GM08714 (cell line): ENCODE data around the gene CLSTN1.
"Not testable (repeated sequence)": the region's sequence is repeated elsewhere in the genome, so short reads cannot be mapped to it uniquely, and the experiment has no call there.

Experiments used
- H3K4me3 ChIP-seq: fragments of 200-500 bp; sonication (Bioruptor generic); 2 replicates; pipeline ENCODE4 v1.5.1; 2014; ENCODE audit warnings: mild to moderate bottlenecking, low read length, inconsistent platforms
- ZNF274 ChIP-seq: IDR thresholded peaks from 2 replicates; pipeline ENCODE4 v1.6.1; 2012; ENCODE audit warnings: mild to moderate bottlenecking, low read depth, low read length

The CLSTN1 gene

DNA sequence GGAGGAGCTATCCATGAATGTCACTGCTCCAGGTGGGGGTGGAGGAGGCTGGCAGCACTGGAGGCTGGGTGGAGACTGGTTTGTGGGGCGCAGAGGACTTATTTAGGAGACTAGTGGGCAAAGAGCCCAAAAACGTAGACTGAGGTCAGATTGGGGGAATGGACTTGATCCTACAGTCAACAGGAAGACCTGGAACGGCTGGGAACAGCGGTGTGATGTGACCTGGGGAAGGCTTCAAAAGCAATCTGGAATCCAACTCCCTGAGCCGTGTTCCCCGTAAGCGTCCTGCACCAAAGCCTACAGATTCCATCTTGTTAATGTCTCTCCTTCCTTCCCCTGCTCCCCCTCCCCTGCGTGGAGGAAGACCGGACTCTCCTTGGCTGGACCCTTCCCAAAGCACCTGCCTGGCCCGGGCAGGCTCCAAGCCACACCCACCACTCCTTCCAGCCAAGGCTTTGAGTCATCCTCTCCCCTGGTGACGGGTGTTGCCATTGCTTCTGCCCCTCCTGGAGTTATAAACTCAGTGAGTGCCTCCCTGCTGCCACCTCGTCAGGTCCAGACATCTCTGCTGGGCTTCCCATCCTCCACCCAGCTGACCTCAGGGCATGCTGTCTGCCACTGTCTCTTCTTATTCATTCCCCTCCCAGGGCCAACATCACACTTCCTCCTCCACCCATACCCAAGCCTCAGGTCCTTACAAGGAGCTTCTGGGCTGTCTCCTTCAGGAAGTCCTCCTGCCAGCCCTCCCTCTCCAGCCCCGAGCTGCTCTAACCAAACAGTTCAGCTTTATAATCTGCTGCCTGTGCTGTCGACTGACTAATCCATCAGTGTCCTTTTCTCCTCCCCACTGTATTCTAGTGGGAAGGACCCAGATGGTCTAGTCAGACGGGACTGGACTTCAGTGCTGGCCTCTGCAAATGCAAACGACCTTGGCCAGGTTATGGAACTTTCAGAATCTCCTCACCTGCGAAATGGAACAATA lies 1.6 kb upstream of the CLSTN1 start:
- H3K4me3 ChIP-seq = no peak overlapping the region
- no peak for TF ChIP-seq ZNF274

DNA sequence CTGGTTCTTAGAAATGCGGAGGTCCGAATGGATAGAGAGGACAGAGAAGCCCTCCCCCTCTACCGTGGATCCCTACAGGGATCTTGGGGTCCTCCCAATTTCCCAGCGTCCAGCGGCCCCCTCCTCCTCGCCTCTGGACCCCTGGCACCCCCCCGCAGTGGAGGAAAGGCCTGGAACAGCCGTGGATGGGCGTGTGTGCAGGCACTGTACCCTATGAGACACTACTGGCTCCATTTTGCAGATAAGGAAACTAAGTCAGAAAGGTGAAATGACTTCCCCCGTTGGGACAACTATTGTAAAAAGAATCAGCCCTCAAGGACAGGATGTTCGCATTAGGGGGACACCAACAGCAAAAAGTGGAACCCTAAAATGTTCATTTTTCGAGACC lies 931 bp upstream of the CLSTN1 start:
- no peak overlapping the region for H3K4me3 ChIP-seq
- no peak for TF ChIP-seq ZNF274

DNA sequence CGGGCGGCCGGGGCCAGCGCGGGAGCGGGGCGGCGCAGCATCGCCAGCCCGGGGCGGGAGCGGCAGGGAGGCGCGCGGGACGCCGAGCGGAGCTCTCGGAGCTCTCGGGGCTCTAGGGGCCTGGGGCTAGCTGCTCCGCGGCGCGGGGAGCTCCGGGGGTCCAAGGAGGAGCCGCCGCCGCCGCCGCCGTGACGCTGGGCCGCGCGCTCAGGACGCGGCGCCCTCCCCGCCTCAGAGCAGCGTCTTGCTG lies 147 bp downstream of the CLSTN1 start:
- peak overlapping the region; percentile 79 for H3K4me3 ChIP-seq

DNA sequence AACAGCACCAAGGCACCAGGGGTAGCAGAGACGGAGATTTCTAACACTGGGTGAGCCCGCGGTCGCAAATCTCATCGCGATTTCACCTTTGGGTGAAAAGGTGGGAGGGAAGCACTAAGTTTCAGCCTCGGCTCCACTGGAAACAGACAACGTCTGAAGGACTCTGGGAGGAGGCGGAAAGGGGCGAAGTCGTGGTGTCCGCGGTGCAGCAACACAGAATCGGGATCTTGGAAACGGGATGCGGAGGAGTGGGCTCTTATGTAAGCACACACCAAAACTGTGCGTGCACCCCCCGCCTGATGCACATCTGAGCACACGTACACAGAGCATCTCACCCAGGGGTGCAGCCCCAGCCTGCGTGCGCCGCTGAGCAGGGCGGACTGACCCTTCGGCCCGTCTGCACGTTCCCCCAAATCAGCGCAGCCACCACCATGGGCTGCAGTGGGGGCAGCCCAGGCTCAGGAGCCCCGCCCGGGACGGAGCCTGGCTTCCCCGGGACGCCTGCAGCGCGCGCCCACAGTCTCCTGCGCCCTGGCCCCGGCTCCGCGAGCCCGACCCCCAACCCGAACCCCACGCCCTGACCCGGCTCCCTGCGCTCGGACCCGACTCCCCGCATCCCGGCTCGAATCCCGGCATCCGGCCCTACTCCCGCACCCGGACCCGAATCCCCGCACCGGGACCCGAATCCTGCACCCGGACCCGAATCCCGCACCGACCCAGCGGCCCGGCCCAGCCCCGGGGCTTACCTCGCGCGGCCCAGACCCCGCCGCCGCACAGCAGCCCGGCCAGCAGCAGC lies 670 bp downstream of the CLSTN1 start:
- H3K4me3 ChIP-seq = peak overlapping the region; percentile 79
- no peak for TF ChIP-seq ZNF274

More for the DNA sequence above, 147 bp downstream of the CLSTN1 start:
- TF ChIP-seq ZNF274 = no peak

DNA sequence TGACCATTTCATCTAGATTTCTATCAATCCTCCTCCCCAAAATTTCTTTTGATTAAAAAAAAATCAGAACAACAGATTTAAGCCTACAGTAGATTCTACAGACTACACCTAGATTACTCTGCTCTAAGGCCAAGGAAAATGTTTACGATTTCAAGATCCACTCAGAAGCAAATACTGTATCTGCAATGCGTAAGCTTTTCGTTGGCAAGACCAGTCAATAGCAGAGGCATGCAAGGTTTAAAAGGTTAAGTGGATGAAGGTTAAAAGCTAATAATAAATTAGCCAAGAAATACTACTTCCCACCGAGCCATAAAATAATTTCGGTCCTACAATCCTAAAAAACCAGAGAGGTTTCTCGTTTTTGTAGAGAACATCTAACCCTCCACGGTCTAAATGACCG lies 1.3 kb downstream of the CLSTN1 start:
- peak overlapping the region; percentile 79 for H3K4me3 ChIP-seq
- TF ChIP-seq ZNF274 = no peak

DNA sequence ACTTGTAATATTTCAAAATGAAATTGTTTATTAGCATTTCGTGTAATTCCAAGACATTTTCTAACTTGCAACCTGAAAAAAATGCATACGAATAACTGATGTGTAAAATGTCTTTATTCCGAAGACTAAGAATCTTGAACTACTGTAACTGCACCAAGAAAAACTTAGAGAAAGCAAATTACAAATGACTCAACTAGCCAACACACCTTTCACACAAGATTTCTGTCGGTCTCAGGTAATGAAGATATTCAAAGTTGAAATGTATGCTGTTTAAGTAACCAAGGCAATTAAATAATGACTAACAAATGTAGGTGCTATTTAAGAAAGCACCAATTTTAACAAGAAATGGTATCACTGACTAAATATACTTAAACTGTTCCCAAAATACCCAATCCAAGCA lies 2.1 kb downstream of the CLSTN1 start:
- TF ChIP-seq ZNF274 = no peak

DNA sequence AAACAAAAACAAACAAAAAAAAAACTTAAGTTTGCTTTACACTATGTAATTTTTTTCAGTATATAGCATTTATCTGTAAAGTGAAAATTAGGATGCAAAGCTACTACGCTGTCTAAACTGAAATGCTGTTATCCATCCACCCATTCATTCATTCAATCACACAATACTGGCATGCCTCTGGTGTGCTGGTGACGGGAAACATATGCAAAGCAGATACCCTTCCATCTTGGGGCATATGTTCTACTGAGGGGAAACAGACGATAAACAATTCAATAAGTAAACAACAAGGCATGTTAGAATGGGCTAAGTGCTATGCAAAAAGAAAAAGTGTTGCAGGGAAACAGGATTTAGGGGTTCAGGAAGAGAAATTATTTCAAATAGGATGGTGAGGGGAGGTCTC lies 3.2 kb downstream of the CLSTN1 start:
- no peak overlapping the region for H3K4me3 ChIP-seq
- no peak for TF ChIP-seq ZNF274

More for the DNA sequence above, 2.1 kb downstream of the CLSTN1 start:
- H3K4me3 ChIP-seq = no peak overlapping the region; the same call in 1 of the 2 replicates

DNA sequence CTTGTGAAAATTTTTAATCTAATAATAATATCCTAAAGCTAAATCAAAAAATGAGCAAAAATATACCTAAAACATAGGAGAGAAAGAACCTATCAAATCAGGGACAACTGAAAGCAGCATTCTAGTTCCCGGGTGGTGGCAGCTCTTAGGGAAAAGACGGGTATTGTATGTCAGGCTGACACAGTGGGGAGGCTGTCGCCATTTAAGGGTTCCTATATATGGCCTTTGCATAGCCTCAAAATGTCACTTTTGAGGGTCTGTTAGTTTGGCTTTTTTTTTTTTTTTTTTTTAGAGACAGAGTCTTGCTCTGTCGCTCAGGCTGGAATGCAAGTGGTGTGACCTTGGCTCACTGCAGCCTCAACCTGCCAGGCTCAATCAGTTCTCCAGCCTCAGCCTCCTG lies 6.0 kb downstream of the CLSTN1 start:
- H3K4me3 ChIP-seq = no peak overlapping the region
- TF ChIP-seq ZNF274 = no peak

DNA sequence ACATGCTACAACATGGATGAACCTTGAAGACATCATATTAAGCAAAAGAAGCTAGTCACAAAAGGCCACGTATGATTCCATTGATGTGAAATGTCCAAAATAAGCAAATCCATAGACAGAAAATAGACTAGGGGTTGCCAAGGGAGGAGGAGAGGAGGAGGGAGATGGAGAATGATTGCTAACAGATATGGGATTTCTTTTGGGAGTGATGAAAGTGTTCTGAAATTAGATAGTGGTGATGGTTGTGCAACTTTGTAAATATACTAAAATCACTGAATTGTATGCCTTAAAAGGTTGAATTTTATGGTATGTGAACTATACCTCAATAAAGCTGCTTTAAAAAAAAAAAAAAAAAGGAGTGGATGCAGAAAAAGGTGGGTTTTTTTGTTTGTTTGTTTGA lies 7.6 kb downstream of the CLSTN1 start:
- no peak overlapping the region for H3K4me3 ChIP-seq
- TF ChIP-seq ZNF274 = no peak

DNA sequence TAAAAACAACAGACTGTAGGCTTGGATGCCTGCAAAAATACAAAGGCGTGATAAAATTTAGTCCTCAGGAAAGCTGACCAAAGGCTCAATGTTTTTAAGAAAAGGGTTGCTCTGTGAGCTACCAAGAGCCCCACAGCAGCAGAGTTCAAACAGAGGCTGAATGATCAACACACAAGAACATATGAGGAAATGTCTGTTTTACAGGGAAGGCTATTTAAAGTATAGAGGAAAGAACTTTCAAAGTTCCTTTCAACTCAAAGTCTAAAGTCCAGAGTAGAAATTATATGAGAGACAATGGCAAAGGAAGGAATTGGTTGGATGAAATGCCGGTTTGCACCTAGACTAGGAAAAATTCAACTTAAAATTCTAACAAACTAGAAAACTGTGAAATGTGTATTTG lies 8.6 kb downstream of the CLSTN1 start:
- TF ChIP-seq ZNF274 = no peak
- no peak overlapping the region for H3K4me3 ChIP-seq

DNA sequence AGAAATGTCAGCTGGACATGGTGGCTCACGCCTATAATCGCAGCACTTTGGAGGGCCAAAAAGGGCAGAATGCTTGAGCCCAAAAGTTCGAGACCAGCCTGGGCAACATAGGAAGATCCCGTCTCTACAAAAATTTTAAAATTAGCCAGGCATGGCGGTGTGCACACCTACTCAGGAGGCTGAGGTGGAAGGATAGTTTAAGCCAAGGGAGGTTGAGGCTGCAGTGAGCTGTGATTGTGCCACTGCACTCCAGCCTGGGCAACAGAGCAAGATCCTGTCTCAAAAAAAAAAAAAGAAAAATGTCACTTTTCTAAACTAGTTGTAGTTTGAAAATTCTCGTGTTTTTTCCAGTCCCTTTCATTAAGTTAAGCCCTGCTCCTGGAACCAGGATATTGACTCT lies 9.1 kb downstream of the CLSTN1 start:
- no peak overlapping the region for H3K4me3 ChIP-seq
- no peak for TF ChIP-seq ZNF274

DNA sequence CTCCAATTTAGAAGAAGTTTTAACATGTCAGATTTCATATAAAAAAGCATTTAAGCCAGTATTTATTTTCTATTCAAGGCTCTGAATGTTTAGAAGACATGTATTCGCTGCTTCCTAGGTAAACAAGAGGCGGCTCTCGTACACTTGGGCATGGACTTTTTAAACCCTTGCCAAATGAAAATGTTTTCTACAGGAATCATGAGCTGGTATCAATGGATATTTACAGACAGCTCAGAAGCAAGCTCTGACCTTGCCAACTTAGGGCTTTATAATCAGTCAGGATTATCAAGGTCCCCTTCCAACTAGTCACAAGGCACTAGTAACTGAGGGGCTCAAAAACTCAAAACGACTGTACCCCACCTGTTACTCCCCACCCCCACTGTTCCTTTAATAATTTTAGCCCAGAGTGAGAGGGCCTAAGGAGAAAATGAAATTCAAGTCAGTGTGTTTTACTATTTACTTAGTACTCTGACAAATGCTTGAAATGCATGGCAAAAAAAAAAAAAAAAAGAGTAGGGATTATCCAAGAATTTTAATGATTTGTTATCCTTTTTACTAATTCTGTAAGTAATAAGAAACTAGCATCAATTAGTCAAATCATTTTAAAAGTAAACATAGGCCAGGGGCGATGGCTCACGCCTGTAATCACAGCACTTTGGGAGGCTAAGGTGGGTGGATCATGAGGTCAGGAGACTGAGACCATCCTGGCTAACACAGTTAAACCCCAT lies 12.4 kb downstream of the CLSTN1 start:
- no peak for TF ChIP-seq ZNF274
- H3K4me3 ChIP-seq = no peak overlapping the region

DNA sequence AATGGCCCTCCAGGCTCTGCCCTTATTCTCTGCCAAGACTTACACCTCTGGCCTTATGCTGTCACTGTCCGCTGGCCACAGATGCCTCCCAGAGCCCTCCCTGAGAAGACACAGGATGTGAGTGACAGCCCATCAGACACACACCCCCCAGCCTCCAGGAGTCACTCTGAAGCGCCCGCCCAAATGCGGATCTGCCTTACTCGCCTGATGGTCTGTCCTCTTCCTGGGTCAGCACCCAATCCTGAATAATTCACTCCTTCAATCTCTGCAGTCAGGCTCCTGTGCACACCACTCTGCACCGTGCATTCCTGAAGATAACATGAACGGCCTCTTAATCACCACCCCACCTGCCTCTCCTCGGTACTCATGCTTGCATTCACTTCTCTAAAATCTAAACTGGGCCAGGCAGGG lies 14.7 kb downstream of the CLSTN1 start:
- no peak for TF ChIP-seq ZNF274
- H3K4me3 ChIP-seq = no peak overlapping the region

DNA sequence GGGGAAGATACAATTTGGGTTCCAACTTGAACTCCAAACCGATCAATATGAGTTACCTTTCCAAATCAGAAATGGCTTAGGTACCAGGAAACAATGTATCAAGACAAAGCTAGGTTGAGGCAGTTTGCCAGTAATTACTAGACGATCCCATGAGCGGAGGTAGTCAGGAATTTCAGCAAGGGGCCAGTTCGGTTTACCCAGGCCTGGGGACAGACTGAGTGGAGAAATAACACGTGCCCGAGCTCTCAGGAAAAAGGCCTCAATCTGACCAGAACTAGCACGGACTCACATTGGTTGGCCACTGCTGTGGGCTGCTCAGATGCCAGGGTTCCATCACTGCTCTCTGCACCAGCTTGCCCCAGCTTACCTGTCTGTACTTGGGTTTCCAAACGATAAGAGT lies 15.3 kb downstream of the CLSTN1 start:
- no peak for TF ChIP-seq ZNF274
- H3K4me3 ChIP-seq = no peak overlapping the region

DNA sequence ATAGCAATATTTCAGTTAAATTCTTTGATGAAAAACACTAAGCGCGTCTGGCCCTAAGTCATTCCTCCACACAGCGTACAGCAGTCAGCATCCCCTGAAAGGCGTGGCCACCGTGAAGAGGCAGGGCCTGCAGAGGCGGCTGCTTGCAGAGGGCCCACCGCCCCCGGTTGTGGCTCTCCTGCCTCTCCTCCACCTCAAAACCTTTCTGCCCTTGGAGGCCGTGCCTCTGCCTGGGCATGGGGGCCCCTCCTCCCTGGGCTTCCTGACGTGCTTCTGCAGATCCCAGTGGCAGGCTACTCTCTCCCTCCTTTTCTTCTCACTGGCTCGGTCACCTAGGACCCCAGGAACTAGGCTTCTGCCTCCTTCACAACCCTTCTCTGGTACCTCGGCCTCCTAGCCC lies 16.2 kb downstream of the CLSTN1 start:
- TF ChIP-seq ZNF274 = no peak
- no peak overlapping the region for H3K4me3 ChIP-seq

DNA sequence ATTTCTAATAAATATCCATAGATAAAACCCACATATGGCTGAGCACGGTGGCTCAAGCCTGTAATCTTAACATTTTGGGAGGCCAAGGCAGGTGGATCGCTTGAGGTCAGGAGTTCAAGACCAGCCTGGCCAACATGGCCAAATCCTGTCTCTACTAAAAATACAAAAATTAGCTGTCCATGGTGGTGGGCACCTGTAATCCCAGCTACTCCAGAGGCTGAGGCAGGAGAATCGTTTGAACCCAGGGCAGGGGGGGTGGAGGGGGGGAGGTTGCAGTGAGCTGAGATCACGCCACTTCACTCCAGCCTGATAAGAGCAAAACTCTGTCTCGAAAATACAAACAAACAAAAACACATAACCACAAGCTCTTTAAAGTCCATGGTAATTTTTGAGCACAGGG lies 17.8 kb downstream of the CLSTN1 start:
- not testable (repeated sequence) for H3K4me3 ChIP-seq
